Measurements from ENCODE around the gene PAM16.

Gene PAM16

GRCh38 chr16:4383591-4384444 lies 32.7 kb upstream of the PAM16 start:
- Histone ChIP-seq H3K9me3 (ENCODE audit: control insufficient read depth in 5 of 5, low read length in 5 of 5) (no peaks in the 10 kb centered on the region), H3K27me3 (ENCODE audit: control insufficient read depth in 5 of 5, insufficient read depth in 4 of 5, low read length in 5 of 5) (no peaks in the 10 kb centered on the region), H3K4me1 (ENCODE audit: control insufficient read depth in 5 of 5, insufficient read depth in 5 of 5, low read length in 5 of 5) (peaks cover 2 to 63% (median 47%) of the 10 kb centered on the region in 5 donors), H3K27ac (ENCODE audit: low read depth, low read length) (no peak overlapping the region), H3K36me3 (ENCODE audit: control insufficient read depth in 5 of 5, insufficient read depth in 5 of 5, low read length in 5 of 5) (peaks cover 0 to 92% (median 50%) of the 10 kb centered on the region in 5 donors), H3K9ac (ENCODE audit: low read length in 5 of 5) (no peak overlapping the region), H3K4me3 (ENCODE audit: low read depth in 1 of 5, low read length in 5 of 5) (no peak overlapping the region)

GRCh38 chr16:4382795-4383357 lies 31.8 kb upstream of the PAM16 start:
- Histone ChIP-seq H3K4me1 (ENCODE audit: control insufficient read depth in 5 of 5, insufficient read depth in 5 of 5, low read length in 5 of 5) (peaks cover 2 to 62% (median 49%) of the 10 kb centered on the region in 5 donors), H3K4me3 (ENCODE audit: low read depth in 1 of 5, low read length in 5 of 5) (no peak overlapping the region), H3K9ac (ENCODE audit: low read length in 5 of 5) (no peak overlapping the region), H3K27ac (ENCODE audit: low read depth, low read length) (no peak overlapping the region), H3K36me3 (ENCODE audit: control insufficient read depth in 5 of 5, insufficient read depth in 5 of 5, low read length in 5 of 5) (peaks cover 0 to 90% (median 52%) of the 10 kb centered on the region in 5 donors), H3K9me3 (ENCODE audit: control insufficient read depth in 5 of 5, low read length in 5 of 5) (no peaks in the 10 kb centered on the region), H3K27me3 (ENCODE audit: control insufficient read depth in 5 of 5, insufficient read depth in 4 of 5, low read length in 5 of 5) (no peaks in the 10 kb centered on the region)

- Histone ChIP-seq H3K4me3 (ENCODE audit: low read depth in 1 of 5, low read length in 5 of 5) (no peak overlapping the region), H3K27me3 (ENCODE audit: control insufficient read depth in 5 of 5, insufficient read depth in 4 of 5, low read length in 5 of 5) (no peaks in the 10 kb centered on the region), H3K9me3 (ENCODE audit: control insufficient read depth in 5 of 5, low read length in 5 of 5) (no peaks in the 10 kb centered on the region), H3K27ac (ENCODE audit: low read depth, low read length) (no peak overlapping the region), H3K36me3 (ENCODE audit: control insufficient read depth in 5 of 5, insufficient read depth in 5 of 5, low read length in 5 of 5) (peaks cover 0 to 83% (median 47%) of the 10 kb centered on the region in 5 donors), H3K9ac (ENCODE audit: low read length in 5 of 5) (no peak overlapping the region), H3K4me1 (ENCODE audit: control insufficient read depth in 5 of 5, insufficient read depth in 5 of 5, low read length in 5 of 5) (peaks cover 5 to 62% (median 49%) of the 10 kb centered on the region in 5 donors)
Measured at GRCh38 chr16:4381935-4382794, 31.0 kb upstream of the PAM16 start.

- peaks cover 3 to 62% (median 48%) of the 10 kb centered on the region in 5 donors for H3K4me1 ChIP-seq (ENCODE audit: control insufficient read depth in 5 of 5, insufficient read depth in 5 of 5, low read length in 5 of 5)
- H3K36me3 ChIP-seq (ENCODE audit: control insufficient read depth in 5 of 5, insufficient read depth in 5 of 5, low read length in 5 of 5): peaks cover 0 to 75% (median 47%) of the 10 kb centered on the region in 5 donors
- H3K27me3 ChIP-seq (ENCODE audit: control insufficient read depth in 5 of 5, insufficient read depth in 4 of 5, low read length in 5 of 5): no peaks in the 10 kb centered on the region
- no peaks in the 10 kb centered on the region for H3K9me3 ChIP-seq (ENCODE audit: control insufficient read depth in 5 of 5, low read length in 5 of 5)
- H3K27ac ChIP-seq (ENCODE audit: low read depth, low read length): no peak overlapping the region
- H3K4me3 ChIP-seq (ENCODE audit: low read depth in 1 of 5, low read length in 5 of 5): no peak overlapping the region
- no peak overlapping the region for H3K9ac ChIP-seq (ENCODE audit: low read length in 5 of 5)
Measured at GRCh38 chr16:4381072-4381934, 30.2 kb upstream of the PAM16 start.

GRCh38 chr16:4380119-4381063 lies 29.3 kb upstream of the PAM16 start:
- H3K27me3 ChIP-seq (ENCODE audit: control insufficient read depth in 5 of 5, insufficient read depth in 4 of 5, low read length in 5 of 5): no peaks in the 10 kb centered on the region
- peaks cover 0 to 66% (median 45%) of the 10 kb centered on the region in 5 donors for H3K36me3 ChIP-seq (ENCODE audit: control insufficient read depth in 5 of 5, insufficient read depth in 5 of 5, low read length in 5 of 5)
- H3K9me3 ChIP-seq (ENCODE audit: control insufficient read depth in 5 of 5, low read length in 5 of 5): no peaks in the 10 kb centered on the region
- H3K9ac ChIP-seq (ENCODE audit: low read length in 5 of 5): no peak overlapping the region
- peaks cover 3 to 61% (median 51%) of the 10 kb centered on the region in 5 donors for H3K4me1 ChIP-seq (ENCODE audit: control insufficient read depth in 5 of 5, insufficient read depth in 5 of 5, low read length in 5 of 5)
- no peak overlapping the region for H3K4me3 ChIP-seq (ENCODE audit: low read depth in 1 of 5, low read length in 5 of 5)
- no peak overlapping the region for H3K27ac ChIP-seq (ENCODE audit: low read depth, low read length)

- Histone ChIP-seq H3K27ac (ENCODE audit: low read depth, low read length) (peak overlapping the region; percentile 62), H3K9me3 (ENCODE audit: control insufficient read depth in 5 of 5, low read length in 5 of 5) (no peaks in the 10 kb centered on the region), H3K27me3 (ENCODE audit: control insufficient read depth in 5 of 5, insufficient read depth in 4 of 5, low read length in 5 of 5) (no peaks in the 10 kb centered on the region), H3K9ac (ENCODE audit: low read length in 5 of 5) (peak overlapping the region in 1 of 5 donors; percentile 25), H3K4me1 (ENCODE audit: control insufficient read depth in 5 of 5, insufficient read depth in 5 of 5, low read length in 5 of 5) (peaks cover 3 to 64% (median 55%) of the 10 kb centered on the region in 5 donors), H3K4me3 (ENCODE audit: low read depth in 1 of 5, low read length in 5 of 5) (no peak overlapping the region), H3K36me3 (ENCODE audit: control insufficient read depth in 5 of 5, insufficient read depth in 5 of 5, low read length in 5 of 5) (peaks cover 0 to 55% (median 40%) of the 10 kb centered on the region in 5 donors)
Measured at GRCh38 chr16:4378999-4379690, 28.0 kb upstream of the PAM16 start.

- Histone ChIP-seq H3K4me3 (ENCODE audit: low read depth in 1 of 5, low read length in 5 of 5) (no peak overlapping the region), H3K9me3 (ENCODE audit: control insufficient read depth in 5 of 5, low read length in 5 of 5) (no peaks in the 10 kb centered on the region), H3K36me3 (ENCODE audit: control insufficient read depth in 5 of 5, insufficient read depth in 5 of 5, low read length in 5 of 5) (peaks cover 0 to 47% (median 31%) of the 10 kb centered on the region in 5 donors), H3K27ac (ENCODE audit: low read depth, low read length) (peak overlapping the region; percentile 62), H3K9ac (ENCODE audit: low read length in 5 of 5) (peak overlapping the region in 2 of 5 donors; percentile 2 to 15), H3K27me3 (ENCODE audit: control insufficient read depth in 5 of 5, insufficient read depth in 4 of 5, low read length in 5 of 5) (no peaks in the 10 kb centered on the region), H3K4me1 (ENCODE audit: control insufficient read depth in 5 of 5, insufficient read depth in 5 of 5, low read length in 5 of 5) (peaks cover 3 to 63% (median 54%) of the 10 kb centered on the region in 5 donors)
Measured at GRCh38 chr16:4378161-4378666, 27.1 kb upstream of the PAM16 start.

- Histone ChIP-seq H3K4me3 (ENCODE audit: low read depth in 1 of 5, low read length in 5 of 5) (peak overlapping the region in 1 of 5 donors; percentile 14), H3K27ac (ENCODE audit: low read depth, low read length) (peak overlapping the region; percentile 62), H3K27me3 (ENCODE audit: control insufficient read depth in 5 of 5, insufficient read depth in 4 of 5, low read length in 5 of 5) (no peaks in the 10 kb centered on the region), H3K36me3 (ENCODE audit: control insufficient read depth in 5 of 5, insufficient read depth in 5 of 5, low read length in 5 of 5) (peaks cover 0 to 42% (median 27%) of the 10 kb centered on the region in 5 donors), H3K4me1 (ENCODE audit: control insufficient read depth in 5 of 5, insufficient read depth in 5 of 5, low read length in 5 of 5) (peaks cover 3 to 66% (median 60%) of the 10 kb centered on the region in 5 donors), H3K9ac (ENCODE audit: low read length in 5 of 5) (peak overlapping the region in 1 of 5 donors; percentile 2), H3K9me3 (ENCODE audit: control insufficient read depth in 5 of 5, low read length in 5 of 5) (no peaks in the 10 kb centered on the region)
Measured at GRCh38 chr16:4377573-4378154, 26.5 kb upstream of the PAM16 start.

Measured in subcutaneous abdominal adipose tissue (tissue), 5 donors.